SU-DHL-6 (cell line): Measurements from ENCODE around the gene ADAMTS4.

Experiments
- CTCF ChIP-seq: fragments of 200-600 bp; sonication (generic); IDR thresholded peaks from one replicate; pipeline ENCODE4 v1.5.1; 2017; ENCODE audit warnings: antibody characterized with exemption, mild to moderate bottlenecking, low read length, moderate library complexity; ENCODE audit not compliant: insufficient read depth, poor library complexity, severe bottlenecking
- EZH2phosphoT487 ChIP-seq: fragments of 200-600 bp; sonication (generic), shearing (Covaris generic); conservative IDR thresholded peaks from 2 replicates; pipeline ENCODE4 v1.6.1; 2018; ENCODE audit warnings: mild to moderate bottlenecking, antibody characterized with exemption, low read length, moderate library complexity, mixed read lengths

- TF ChIP-seq CTCF (no peak), EZH2phosphoT487 (no peak)
Observed at GRCh38 chr1:161175771-161176453, 22.9 kb downstream of the ADAMTS4 start.
